HepG2 (cell line): ENCODE data around the gene RPRD1A. TPM values are rescaled to one million over a fixed set of nuclear protein-coding genes. Genes with fewer than 3 reads are reported as not detected.
A peak's percentile ranks its signal among the peaks of the same experiment; 100 is the strongest.

Experiments used
- FOXA1 ChIP-seq, 2 experiments: fragments of 450-650 bp in 1 of 2; sonication (generic) in 1 of 2; formaldehyde crosslinking in 1 of 2; IDR thresholded peaks; 2 replicates each; pipeline versions ENCODE4 v1.4.0 to v1.6.1; 2016 to 2020; ENCODE audit warnings: missing genetic modification reagents in 1 of 2
- FOXA3 ChIP-seq: IDR thresholded peaks from 2 replicates; pipeline ENCODE4 v1.6.1; 2016; ENCODE audit warnings: missing genetic modification reagents, missing compliant biosample characterization
- FOXP1 ChIP-seq, 2 experiments: fragments of 450-650 bp in 1 of 2; IDR thresholded peaks; 2 replicates each; pipeline ENCODE4 v1.6.1; 2017 to 2018; ENCODE audit warnings: antibody characterized with exemption in 1 of 2
- RBFOX2 ChIP-seq: fragments of 200-400 bp; formaldehyde crosslinking; IDR thresholded peaks from 2 replicates; pipeline ENCODE4 v1.6.1; 2017; ENCODE audit warnings: low read depth, mild to moderate bottlenecking, low read length
- RXRA ChIP-seq: sonication (generic); formaldehyde crosslinking; IDR thresholded peaks from 2 replicates; pipeline ENCODE4 v1.5.1; 2020; ENCODE audit warnings: missing genetic modification reagents
- SIN3A ChIP-seq: IDR thresholded peaks from 2 replicates; pipeline ENCODE4 v1.6.1; 2011; ENCODE audit warnings: low read depth, mild to moderate bottlenecking, control low read depth, low read length, borderline replicate concordance
- SOX13 ChIP-seq, 3 experiments: fragments of 450-650 bp in 1 of 3; sonication (generic) in 1 of 3; formaldehyde crosslinking in 1 of 3; IDR thresholded peaks in 2 of 3; conservative IDR thresholded peaks in 1 of 3; 2 replicates each; pipeline versions ENCODE4 v1.5.0 to v1.6.1; 2016 to 2020; ENCODE audit warnings: antibody characterized with exemption in 1 of 3, mild to moderate bottlenecking in 1 of 3, missing compliant biosample characterization in 1 of 3, missing genetic modification reagents in 1 of 3, moderate library complexity in 1 of 3
- SOX6 ChIP-seq, 2 experiments: fragments of 450-650 bp in 1 of 2; sonication (generic) in 1 of 2; formaldehyde crosslinking in 1 of 2; IDR thresholded peaks; 2 replicates each; pipeline versions ENCODE4 v1.4.0 to v1.6.1; 2017 to 2020; ENCODE audit warnings: antibody characterized with exemption in 1 of 2, mild to moderate bottlenecking in 1 of 2, missing genetic modification reagents in 1 of 2
- SP5 ChIP-seq: IDR thresholded peaks from 2 replicates; pipeline ENCODE4 v1.6.1; 2016; ENCODE audit warnings: low read depth, borderline replicate concordance
- ZFX ChIP-seq: sonication (generic); formaldehyde crosslinking; IDR thresholded peaks from 2 replicates; pipeline ENCODE4 v1.4.0; 2020; ENCODE audit warnings: mild to moderate bottlenecking, low read depth, missing genetic modification reagents, moderate library complexity
- ZNF225 ChIP-seq: sonication (generic); formaldehyde crosslinking; IDR thresholded peaks from 2 replicates; pipeline ENCODE4 v1.4.0; 2020; ENCODE audit warnings: mild to moderate bottlenecking, missing genetic modification reagents
- ZNF510 ChIP-seq: sonication (generic); formaldehyde crosslinking; IDR thresholded peaks from 2 replicates; pipeline ENCODE4 v1.4.0; 2020; ENCODE audit warnings: low read depth, mild to moderate bottlenecking, missing genetic modification reagents
- ZNF546 ChIP-seq: sonication (generic); formaldehyde crosslinking; conservative IDR thresholded peaks from 2 replicates; pipeline ENCODE4 v1.8.1; 2023; ENCODE audit warnings: mild to moderate bottlenecking, missing genetic modification reagents
- polyA plus RNA-seq, 8 experiments: library from polyadenylated mRNA; depleted of rRNA in 3 of 8; stranded (reverse) in 7 of 8; unstranded in 1 of 8; fragments of >200 nt; fragmentation: Illumina TruSeq in 4 of 8; extraction: Trizol in 4 of 8; gene quantifications; 2 replicates each; pipeline versions ENCODE4 v1.2.1 to v1.2.3, GENCODE V29; 2011 to 2016; ENCODE audit warnings: low read depth in 4 of 8, missing spikeins in 1 of 8, mixed read lengths in 1 of 8; ENCODE audit not compliant: insufficient read depth in 1 of 8
- total RNA-seq, 5 experiments: library from RNA; depleted of rRNA; stranded (reverse); fragments of >200 nt; fragmentation: Illumina TruSeq; extraction: Trizol; gene quantifications; 2 replicates each; pipeline ENCODE4 v1.2.3, GENCODE V29; 2016; ENCODE audit warnings: low read depth in 1 of 5
- TF ChIP-seq, protein P1 (sequence below): sonication (generic); formaldehyde crosslinking; IDR thresholded peaks from 2 replicates; pipeline ENCODE4 v1.5.1; 2020; ENCODE audit warnings: mild to moderate bottlenecking, moderate library complexity, missing genetic modification reagents
- TF ChIP-seq, protein P2 (sequence below): sonication (generic); formaldehyde crosslinking; IDR thresholded peaks from 2 replicates; pipeline ENCODE4 v1.9.0; 2022; ENCODE audit warnings: missing genetic modification reagents, mild to moderate bottlenecking, borderline replicate concordance
- TF ChIP-seq, protein P3 (sequence below): IDR thresholded peaks from 2 replicates; pipeline ENCODE4 v1.4.0; 2020; ENCODE audit warnings: mild to moderate bottlenecking, missing genetic modification reagents
- TF ChIP-seq, protein P4 (sequence below): sonication (generic); formaldehyde crosslinking; conservative IDR thresholded peaks from 2 replicates; pipeline ENCODE4 v1.4.0; 2020; ENCODE audit warnings: mild to moderate bottlenecking, missing genetic modification reagents, moderate library complexity

Gene RPRD1A
- total and polyA plus RNA-seq, 2 of the 13 experiments (the other 11 are each of a cell fraction or from before 2014, with no cell fraction given), result 42.5 to 78.2 TPM

DNA sequence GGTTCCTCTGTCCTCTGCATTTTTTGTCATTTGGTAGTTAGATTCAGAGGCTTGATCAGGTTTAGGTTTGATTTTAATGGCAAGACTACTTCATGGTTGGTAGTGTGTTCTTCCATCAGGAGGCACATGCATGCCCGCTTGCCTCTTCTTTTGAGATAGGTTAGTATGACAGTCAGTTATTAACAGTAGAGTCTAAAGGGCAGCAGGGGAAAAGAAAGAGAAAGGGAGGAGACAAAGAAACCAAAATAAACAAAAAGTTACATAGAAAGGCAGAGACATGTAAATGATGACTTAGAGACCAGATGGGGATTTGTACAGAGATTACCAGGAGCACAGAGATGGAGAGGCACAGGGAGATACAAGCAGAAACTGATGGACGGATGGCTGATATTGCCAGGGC, 105.0 kb downstream of the RPRD1A start (continued):
- TF ChIP-seq, protein P1, sequence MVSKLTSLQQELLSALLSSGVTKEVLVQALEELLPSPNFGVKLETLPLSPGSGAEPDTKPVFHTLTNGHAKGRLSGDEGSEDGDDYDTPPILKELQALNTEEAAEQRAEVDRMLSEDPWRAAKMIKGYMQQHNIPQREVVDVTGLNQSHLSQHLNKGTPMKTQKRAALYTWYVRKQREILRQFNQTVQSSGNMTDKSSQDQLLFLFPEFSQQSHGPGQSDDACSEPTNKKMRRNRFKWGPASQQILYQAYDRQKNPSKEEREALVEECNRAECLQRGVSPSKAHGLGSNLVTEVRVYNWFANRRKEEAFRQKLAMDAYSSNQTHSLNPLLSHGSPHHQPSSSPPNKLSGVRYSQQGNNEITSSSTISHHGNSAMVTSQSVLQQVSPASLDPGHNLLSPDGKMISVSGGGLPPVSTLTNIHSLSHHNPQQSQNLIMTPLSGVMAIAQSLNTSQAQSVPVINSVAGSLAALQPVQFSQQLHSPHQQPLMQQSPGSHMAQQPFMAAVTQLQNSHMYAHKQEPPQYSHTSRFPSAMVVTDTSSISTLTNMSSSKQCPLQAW, result 0 out of 2 replicates have a peak, but pooled peaks have one; percentile 24
- TF ChIP-seq SIN3A (no peak), SP5 (CRISPR knock-in tag) (0 out of 2 replicates have a peak, but pooled peaks have one; percentile 27), ZFX (CRISPR knock-in tag) (no peak), SOX6 (IDR thresholded peaks at IDR 0.05) (no peak), SOX6 (CRISPR knock-in tag; IDR thresholded peaks at IDR 0.05) (peak; percentile 47; the same call in 1 of the 2 replicates), ZNF510 (CRISPR knock-in tag) (no peak), SOX13 (IDR thresholded peaks at IDR 0.05) (no peak), SOX13 (CRISPR knock-in tag; conservative IDR thresholded peaks at IDR 0.05 in 1 of 2, IDR thresholded peaks at IDR 0.05 in 1 of 2) (peak in 1 of 2 experiments; percentile 63; a peak in 1 of 4 replicates), FOXA1 (IDR thresholded peaks at IDR 0.05) (no peak), FOXA1 (CRISPR knock-in tag; IDR thresholded peaks at IDR 0.05) (no peak), RXRA (CRISPR knock-in tag) (no peak), FOXA3 (CRISPR knock-in tag) (0 out of 2 replicates have a peak, but pooled peaks have one; percentile 30), ZNF225 (CRISPR knock-in tag) (no peak), ZNF546 (no peak), RBFOX2 (no peak), FOXP1 (IDR thresholded peaks at IDR 0.05) (no peak), FOXP1 (CRISPR knock-in tag; IDR thresholded peaks at IDR 0.05) (no peak)
- TF ChIP-seq, protein P2, sequence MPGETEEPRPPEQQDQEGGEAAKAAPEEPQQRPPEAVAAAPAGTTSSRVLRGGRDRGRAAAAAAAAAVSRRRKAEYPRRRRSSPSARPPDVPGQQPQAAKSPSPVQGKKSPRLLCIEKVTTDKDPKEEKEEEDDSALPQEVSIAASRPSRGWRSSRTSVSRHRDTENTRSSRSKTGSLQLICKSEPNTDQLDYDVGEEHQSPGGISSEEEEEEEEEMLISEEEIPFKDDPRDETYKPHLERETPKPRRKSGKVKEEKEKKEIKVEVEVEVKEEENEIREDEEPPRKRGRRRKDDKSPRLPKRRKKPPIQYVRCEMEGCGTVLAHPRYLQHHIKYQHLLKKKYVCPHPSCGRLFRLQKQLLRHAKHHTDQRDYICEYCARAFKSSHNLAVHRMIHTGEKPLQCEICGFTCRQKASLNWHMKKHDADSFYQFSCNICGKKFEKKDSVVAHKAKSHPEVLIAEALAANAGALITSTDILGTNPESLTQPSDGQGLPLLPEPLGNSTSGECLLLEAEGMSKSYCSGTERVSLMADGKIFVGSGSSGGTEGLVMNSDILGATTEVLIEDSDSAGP (CRISPR knock-in tag), result no peak
- TF ChIP-seq, protein P3, sequence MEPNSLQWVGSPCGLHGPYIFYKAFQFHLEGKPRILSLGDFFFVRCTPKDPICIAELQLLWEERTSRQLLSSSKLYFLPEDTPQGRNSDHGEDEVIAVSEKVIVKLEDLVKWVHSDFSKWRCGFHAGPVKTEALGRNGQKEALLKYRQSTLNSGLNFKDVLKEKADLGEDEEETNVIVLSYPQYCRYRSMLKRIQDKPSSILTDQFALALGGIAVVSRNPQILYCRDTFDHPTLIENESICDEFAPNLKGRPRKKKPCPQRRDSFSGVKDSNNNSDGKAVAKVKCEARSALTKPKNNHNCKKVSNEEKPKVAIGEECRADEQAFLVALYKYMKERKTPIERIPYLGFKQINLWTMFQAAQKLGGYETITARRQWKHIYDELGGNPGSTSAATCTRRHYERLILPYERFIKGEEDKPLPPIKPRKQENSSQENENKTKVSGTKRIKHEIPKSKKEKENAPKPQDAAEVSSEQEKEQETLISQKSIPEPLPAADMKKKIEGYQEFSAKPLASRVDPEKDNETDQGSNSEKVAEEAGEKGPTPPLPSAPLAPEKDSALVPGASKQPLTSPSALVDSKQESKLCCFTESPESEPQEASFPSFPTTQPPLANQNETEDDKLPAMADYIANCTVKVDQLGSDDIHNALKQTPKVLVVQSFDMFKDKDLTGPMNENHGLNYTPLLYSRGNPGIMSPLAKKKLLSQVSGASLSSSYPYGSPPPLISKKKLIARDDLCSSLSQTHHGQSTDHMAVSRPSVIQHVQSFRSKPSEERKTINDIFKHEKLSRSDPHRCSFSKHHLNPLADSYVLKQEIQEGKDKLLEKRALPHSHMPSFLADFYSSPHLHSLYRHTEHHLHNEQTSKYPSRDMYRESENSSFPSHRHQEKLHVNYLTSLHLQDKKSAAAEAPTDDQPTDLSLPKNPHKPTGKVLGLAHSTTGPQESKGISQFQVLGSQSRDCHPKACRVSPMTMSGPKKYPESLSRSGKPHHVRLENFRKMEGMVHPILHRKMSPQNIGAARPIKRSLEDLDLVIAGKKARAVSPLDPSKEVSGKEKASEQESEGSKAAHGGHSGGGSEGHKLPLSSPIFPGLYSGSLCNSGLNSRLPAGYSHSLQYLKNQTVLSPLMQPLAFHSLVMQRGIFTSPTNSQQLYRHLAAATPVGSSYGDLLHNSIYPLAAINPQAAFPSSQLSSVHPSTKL (CRISPR knock-in tag), result peak; percentile 48; the same call in 1 of the 2 replicates
- TF ChIP-seq, protein P4, sequence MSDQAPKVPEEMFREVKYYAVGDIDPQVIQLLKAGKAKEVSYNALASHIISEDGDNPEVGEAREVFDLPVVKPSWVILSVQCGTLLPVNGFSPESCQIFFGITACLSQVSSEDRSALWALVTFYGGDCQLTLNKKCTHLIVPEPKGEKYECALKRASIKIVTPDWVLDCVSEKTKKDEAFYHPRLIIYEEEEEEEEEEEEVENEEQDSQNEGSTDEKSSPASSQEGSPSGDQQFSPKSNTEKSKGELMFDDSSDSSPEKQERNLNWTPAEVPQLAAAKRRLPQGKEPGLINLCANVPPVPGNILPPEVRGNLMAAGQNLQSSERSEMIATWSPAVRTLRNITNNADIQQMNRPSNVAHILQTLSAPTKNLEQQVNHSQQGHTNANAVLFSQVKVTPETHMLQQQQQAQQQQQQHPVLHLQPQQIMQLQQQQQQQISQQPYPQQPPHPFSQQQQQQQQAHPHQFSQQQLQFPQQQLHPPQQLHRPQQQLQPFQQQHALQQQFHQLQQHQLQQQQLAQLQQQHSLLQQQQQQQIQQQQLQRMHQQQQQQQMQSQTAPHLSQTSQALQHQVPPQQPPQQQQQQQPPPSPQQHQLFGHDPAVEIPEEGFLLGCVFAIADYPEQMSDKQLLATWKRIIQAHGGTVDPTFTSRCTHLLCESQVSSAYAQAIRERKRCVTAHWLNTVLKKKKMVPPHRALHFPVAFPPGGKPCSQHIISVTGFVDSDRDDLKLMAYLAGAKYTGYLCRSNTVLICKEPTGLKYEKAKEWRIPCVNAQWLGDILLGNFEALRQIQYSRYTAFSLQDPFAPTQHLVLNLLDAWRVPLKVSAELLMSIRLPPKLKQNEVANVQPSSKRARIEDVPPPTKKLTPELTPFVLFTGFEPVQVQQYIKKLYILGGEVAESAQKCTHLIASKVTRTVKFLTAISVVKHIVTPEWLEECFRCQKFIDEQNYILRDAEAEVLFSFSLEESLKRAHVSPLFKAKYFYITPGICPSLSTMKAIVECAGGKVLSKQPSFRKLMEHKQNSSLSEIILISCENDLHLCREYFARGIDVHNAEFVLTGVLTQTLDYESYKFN, result peak; percentile 53; the same call in 1 of the 2 replicates
